Progenitor cell of endocrine pancreas (in vitro differentiated cells): ENCODE measurements around the gene SEC23A. TPM values are rescaled to one million over a fixed set of nuclear protein-coding genes. Genes with fewer than 3 reads are reported as not detected.

Experiments
- DNase-seq: peaks from one replicate; pipeline ENCODE4 v3.0.0; 2021; ENCODE audit warnings: low spot score; ENCODE audit not compliant: unreplicated experiment
- H3K27ac Mint-ChIP-seq: 2 replicates; pipeline ENCODE4 v1.8.0; 2021; ENCODE audit warnings: mild to moderate bottlenecking, moderate library complexity, mixed read lengths
- H3K27me3 Mint-ChIP-seq: 2 replicates; pipeline ENCODE4 v1.8.0; 2021; ENCODE audit warnings: mixed read lengths
- H3K36me3 Mint-ChIP-seq: 2 replicates; pipeline ENCODE4 v1.8.0; 2022; ENCODE audit warnings: mixed read lengths; ENCODE audit not compliant: insufficient read depth
- H3K4me1 Mint-ChIP-seq: 2 replicates; pipeline ENCODE4 v1.8.0; 2021; ENCODE audit warnings: low read depth, mixed read lengths
- H3K4me3 Mint-ChIP-seq: 2 replicates; pipeline ENCODE4 v1.8.0; 2021; ENCODE audit warnings: low read depth, mild to moderate bottlenecking, moderate library complexity, mixed read lengths
- H3K9me3 Mint-ChIP-seq: 2 replicates; pipeline ENCODE4 v1.8.0; 2021; ENCODE audit warnings: low read depth, mixed read lengths
- CTCF ChIP-seq: fragments of 200-600 bp; sonication (generic); IDR thresholded peaks from one replicate; pipeline ENCODE4 v1.5.0; 2021; ENCODE audit warnings: antibody characterized with exemption, mild to moderate bottlenecking; ENCODE audit not compliant: unreplicated experiment
- total RNA-seq: library from RNA; stranded (reverse); gene quantifications from 2 replicates; pipeline ENCODE4 v1.2.1, GENCODE V29; 2021

The SEC23A gene
- total RNA-seq, 1 donor from 2014 or later = 69.5 TPM

GRCh38 chr14:38999949-39000348, 103.1 kb downstream of the SEC23A start:
- Mint-ChIP-seq H3K27me3 (no peaks in the 10 kb centered on the region), H3K36me3 (no peaks in the 10 kb centered on the region), H3K4me3 (no peak overlapping the region), H3K27ac (no peak overlapping the region), H3K4me1 (no peaks in the 10 kb centered on the region), H3K9me3 (no peaks in the 10 kb centered on the region)
- DNase-seq = no peak
- TF ChIP-seq CTCF = no peak

- Mint-ChIP-seq H3K9me3 (no peaks in the 10 kb centered on the region), H3K27me3 (no peaks in the 10 kb centered on the region), H3K4me1 (peaks cover 2% of the 10 kb centered on the region), H3K36me3 (no peaks in the 10 kb centered on the region), H3K4me3 (no peak overlapping the region), H3K27ac (no peak overlapping the region)
- DNase-seq = no peak
- no peak for TF ChIP-seq CTCF
These were observed 108.3 kb downstream of the SEC23A start for GRCh38 chr14:38994731-38995130.

- peaks cover 2% of the 10 kb centered on the region for H3K4me1 Mint-ChIP-seq
- H3K36me3 Mint-ChIP-seq = no peaks in the 10 kb centered on the region
- no peaks in the 10 kb centered on the region for H3K27me3 Mint-ChIP-seq
These were observed 109.1 kb downstream of the SEC23A start for GRCh38 chr14:38993981-38994380.

GRCh38 chr14:38992067-38992844, 110.8 kb downstream of the SEC23A start:
- Mint-ChIP-seq H3K4me3 (no peak overlapping the region), H3K4me1 (peaks cover 5% of the 10 kb centered on the region), H3K27ac (no peak overlapping the region), H3K36me3 (no peaks in the 10 kb centered on the region), H3K27me3 (no peaks in the 10 kb centered on the region), H3K9me3 (no peaks in the 10 kb centered on the region)
- no peak for TF ChIP-seq CTCF
- no peak for DNase-seq

More at GRCh38 chr14:38993981-38994380, 109.1 kb downstream of the SEC23A start:
- no peak for DNase-seq
- H3K9me3 Mint-ChIP-seq = no peaks in the 10 kb centered on the region
- no peak for TF ChIP-seq CTCF
- H3K27ac Mint-ChIP-seq = no peak overlapping the region
- H3K4me3 Mint-ChIP-seq = no peak overlapping the region

GRCh38 chr14:38991299-38991698, 111.7 kb downstream of the SEC23A start:
- no peak overlapping the region for H3K27ac Mint-ChIP-seq
- no peaks in the 10 kb centered on the region for H3K36me3 Mint-ChIP-seq
- no peak for DNase-seq
- no peaks in the 10 kb centered on the region for H3K27me3 Mint-ChIP-seq
- no peak overlapping the region for H3K4me3 Mint-ChIP-seq
- H3K9me3 Mint-ChIP-seq = no peaks in the 10 kb centered on the region
- TF ChIP-seq CTCF = no peak
- peaks cover 5% of the 10 kb centered on the region for H3K4me1 Mint-ChIP-seq
